ENCODE measurements around the gene MTERF1.
"Not testable (repeated sequence)": the region's sequence is repeated elsewhere in the genome, so short reads cannot be mapped to it uniquely, and the experiment has no call there.

MTERF1 gene

GRCh38 chr7:91883676-91884362, 3.3 kb upstream of the MTERF1 start:
- DNase-seq (ENCODE audit: low read depth in 2 of 2): no peak

GRCh38 chr7:91880016-91880412, 488 bp downstream of the MTERF1 start:
- DNase-seq (ENCODE audit: low read depth in 2 of 2): no peak

GRCh38 chr7:91876391-91877133, 3.9 kb downstream of the MTERF1 start:
- no peak for DNase-seq (ENCODE audit: low read depth in 2 of 2)

DNA sequence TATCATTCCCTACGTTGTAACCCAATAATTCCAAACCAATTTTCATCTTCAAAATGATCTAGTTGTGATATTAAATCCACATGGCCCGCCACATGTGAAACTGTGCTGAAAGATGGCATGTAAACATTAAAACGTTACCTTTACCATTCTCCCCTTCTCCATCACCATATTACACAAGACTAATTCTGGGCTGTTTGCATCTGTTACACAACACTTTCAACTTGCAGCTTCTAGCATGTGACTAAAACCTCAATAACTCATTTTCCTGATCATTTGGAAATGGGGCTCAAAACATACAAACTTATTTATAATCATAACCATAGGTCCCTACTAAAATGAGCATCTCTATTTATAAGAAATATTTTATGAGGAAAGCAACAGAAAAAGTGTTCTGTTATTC, 4.7 kb downstream of the MTERF1 start:
- DNase-seq (ENCODE audit: low read depth in 2 of 2): no peak

DNA sequence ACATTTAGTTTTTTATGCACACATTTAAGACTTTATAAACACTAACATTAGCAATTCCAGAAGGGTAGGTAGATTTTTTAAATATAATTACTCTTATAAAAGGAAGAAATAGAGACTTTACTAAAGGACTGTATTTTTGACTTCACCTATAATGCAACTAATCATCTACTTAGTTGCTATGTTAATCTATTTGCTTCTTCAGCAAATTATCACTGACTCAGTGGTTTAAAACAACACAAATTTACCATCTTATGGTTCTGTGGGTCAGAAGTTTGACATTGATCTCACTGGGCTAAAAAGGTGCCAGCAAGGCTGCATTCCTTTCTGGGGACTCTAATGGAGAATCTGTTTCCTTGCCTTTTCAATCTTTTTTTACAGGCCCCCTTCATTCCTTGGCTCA, 7.6 kb downstream of the MTERF1 start:
- DNase-seq (ENCODE audit: low read depth in 2 of 2): no peak

DNA sequence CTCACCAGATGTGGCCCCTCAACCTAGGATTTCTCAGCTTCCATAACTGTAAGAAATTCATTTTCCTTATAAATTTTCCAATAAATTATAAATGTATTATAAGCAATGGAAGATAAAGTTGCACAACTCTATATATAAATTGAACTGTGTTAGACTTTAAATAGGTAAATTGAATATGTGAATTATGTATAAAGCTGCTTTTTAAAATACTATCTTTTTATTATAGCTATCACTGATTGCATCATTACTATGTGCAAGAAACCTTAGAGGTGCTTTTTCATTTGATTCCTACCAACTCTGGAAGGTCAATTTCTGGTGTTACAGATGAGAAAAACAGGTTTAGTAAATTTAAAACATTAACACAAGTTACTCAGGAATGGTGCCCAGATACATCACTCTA, 8.4 kb downstream of the MTERF1 start:
- DNase-seq (ENCODE audit: low read depth in 2 of 2): no peak

GRCh38 chr7:91869661-91870060, 10.8 kb downstream of the MTERF1 start:
- DNase-seq (ENCODE audit: low read depth in 2 of 2): no peak

- DNase-seq (ENCODE audit: low read depth in 2 of 2): no peak
These were observed 13.8 kb downstream of the MTERF1 start for GRCh38 chr7:91866599-91867148.

DNA sequence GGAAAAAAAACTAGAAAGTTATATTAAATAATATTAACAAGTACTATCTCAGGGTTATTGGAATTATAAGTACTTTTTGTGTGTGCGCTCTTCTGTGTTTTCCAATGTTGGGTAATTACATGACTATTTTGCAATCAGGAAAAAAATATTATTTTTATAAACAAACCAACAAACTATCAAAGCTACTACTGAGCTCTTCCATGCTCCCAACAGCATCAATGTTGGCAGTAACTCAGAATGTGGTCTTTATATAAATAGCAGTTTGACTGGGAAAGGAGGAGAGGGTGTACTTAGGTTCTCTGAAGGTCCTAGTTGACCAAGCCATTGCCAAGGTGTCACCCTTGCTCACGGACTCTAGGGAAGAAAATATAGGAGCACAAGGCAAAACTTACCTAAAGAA, 15.0 kb downstream of the MTERF1 start:
- no peak for DNase-seq (ENCODE audit: low read depth in 2 of 2)

GRCh38 chr7:91864604-91865003, 15.9 kb downstream of the MTERF1 start:
- DNase-seq (ENCODE audit: low read depth in 2 of 2): not testable (repeated sequence)

- DNase-seq (ENCODE audit: low read depth in 2 of 2): no peak
These were observed 16.4 kb downstream of the MTERF1 start for GRCh38 chr7:91864070-91864469.

- no peak for DNase-seq (ENCODE audit: low read depth in 2 of 2)
These were observed 28.2 kb downstream of the MTERF1 start for GRCh38 chr7:91852263-91852741.

- no peak for DNase-seq (ENCODE audit: low read depth in 2 of 2)
These were observed 30.0 kb downstream of the MTERF1 start for GRCh38 chr7:91850455-91850854.

DNA sequence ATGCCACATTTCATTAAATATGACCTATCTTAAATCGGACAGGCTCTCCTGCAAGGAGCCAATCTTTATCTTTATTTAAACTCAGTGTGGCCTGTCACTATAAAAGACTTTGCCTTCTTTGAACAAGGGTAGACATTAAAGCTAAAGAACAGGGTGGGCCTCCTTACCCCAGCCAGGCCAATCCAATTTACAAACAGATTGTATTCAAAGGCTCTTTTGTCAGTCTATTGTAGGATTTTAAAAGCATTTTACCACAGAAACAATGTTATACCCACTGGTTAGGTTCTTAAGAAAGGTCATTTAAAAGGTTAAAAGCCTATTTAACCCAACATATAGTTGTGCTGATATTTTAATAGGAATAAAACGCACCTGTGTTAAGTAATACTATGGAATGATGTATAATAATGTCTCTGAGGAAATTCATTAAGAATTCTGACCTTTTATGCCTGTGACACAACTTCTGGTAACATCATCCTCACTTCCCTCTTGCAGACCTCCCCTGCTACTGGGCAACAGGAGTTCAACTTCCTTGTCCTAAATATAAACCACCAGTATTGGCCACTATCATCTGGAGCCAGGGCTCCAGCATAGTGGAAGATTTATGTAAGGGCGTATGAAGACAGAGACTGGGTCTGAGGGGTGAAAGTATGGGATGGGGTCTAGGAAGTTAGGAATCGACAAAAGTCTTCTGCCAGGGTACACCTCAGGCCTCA, 32.5 kb downstream of the MTERF1 start:
- no peak for DNase-seq (ENCODE audit: low read depth in 2 of 2)

GRCh38 chr7:91847231-91847630, 33.3 kb downstream of the MTERF1 start:
- no peak for DNase-seq (ENCODE audit: low read depth in 2 of 2)

GRCh38 chr7:91846436-91846835, 34.1 kb downstream of the MTERF1 start:
- no peak for DNase-seq (ENCODE audit: low read depth in 2 of 2)

- DNase-seq (ENCODE audit: low read depth in 2 of 2): no peak
These were observed 36.7 kb downstream of the MTERF1 start for GRCh38 chr7:91843831-91844230.

DNA sequence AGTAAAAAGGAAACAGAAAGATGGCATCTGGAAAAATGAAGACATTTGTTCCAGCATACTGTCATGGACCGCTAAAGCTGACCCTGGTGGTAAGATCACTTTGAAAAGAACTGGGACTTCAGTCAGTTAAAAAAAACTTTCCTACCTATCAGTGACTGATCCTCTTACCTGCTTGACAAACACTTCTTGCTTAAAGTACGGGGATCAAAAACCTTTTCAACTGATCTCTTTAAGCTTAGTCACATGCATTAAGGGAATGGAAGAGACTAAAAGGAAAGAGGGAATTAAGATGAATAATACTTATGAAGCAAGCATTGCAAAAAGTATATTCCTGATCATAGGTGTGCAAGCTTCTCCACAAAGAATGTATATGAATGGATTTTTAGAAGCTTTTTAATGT, 42.1 kb downstream of the MTERF1 start:
- no peak for DNase-seq (ENCODE audit: low read depth in 2 of 2)

GRCh38 chr7:91837397-91838070, 43.0 kb downstream of the MTERF1 start:
- no peak for DNase-seq (ENCODE audit: low read depth in 2 of 2)

- DNase-seq (ENCODE audit: low read depth in 2 of 2): no peak
These were observed 44.6 kb downstream of the MTERF1 start for GRCh38 chr7:91835826-91836368.

- no peak for DNase-seq (ENCODE audit: low read depth in 2 of 2)
These were observed 45.2 kb downstream of the MTERF1 start for GRCh38 chr7:91835091-91835825.

All from stimulated activated CD8-positive, alpha-beta memory T cell treated with anti-CD3 and anti-CD28 coated beads, Interleukin-7, amount 100 ng/mL, for 4 hours (primary cell).